ENCODE data around the gene PTMS.

DNA sequence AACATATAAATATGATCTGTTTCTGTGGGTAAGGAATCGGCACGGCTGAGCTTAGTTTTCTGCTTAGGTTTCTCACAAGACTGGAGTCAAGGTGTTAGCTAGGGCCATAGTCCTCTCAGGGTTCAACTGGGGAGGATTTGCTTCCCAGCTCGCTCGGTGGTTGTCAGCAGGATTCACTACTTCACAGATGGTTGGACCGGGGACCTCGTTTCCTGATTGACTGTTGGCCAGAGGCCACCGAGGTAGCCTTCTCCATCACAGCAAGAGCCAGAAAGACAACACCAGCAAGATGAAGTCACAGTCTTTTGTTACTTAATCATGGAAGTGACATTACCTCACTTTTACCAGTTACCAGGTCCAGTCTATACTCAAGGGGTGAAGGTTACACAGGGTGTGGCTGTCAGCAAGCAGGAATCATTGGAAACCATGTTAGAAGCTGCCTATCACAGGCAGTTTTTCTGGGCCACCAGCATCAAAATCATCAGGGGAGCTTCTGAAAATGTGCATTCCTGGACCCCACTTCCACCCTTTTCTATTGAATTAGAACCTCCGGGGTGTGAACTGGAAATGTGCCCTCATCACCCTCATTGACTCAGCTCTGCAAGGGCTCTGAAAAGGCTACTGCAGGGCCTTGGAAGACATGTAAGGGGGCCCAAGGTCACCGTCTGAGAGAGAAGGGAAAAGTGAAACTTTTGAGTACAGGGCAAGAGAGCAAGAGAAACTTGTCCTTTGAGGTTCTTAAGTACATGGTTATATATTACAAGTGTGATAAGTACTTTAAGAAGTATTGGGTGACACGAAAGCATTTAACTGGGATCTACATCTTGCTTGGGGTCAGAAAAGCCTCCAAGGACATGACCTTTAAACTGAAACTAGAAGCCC lies 31.4 kb upstream of the PTMS start:
- no peak for TF ChIP-seq POLR2A (IDR thresholded peaks at IDR 0.05; ENCODE audit: insufficient read depth in 1 of 2, low read depth in 2 of 2, low read length in 2 of 2)
- TF ChIP-seq, protein P1, sequence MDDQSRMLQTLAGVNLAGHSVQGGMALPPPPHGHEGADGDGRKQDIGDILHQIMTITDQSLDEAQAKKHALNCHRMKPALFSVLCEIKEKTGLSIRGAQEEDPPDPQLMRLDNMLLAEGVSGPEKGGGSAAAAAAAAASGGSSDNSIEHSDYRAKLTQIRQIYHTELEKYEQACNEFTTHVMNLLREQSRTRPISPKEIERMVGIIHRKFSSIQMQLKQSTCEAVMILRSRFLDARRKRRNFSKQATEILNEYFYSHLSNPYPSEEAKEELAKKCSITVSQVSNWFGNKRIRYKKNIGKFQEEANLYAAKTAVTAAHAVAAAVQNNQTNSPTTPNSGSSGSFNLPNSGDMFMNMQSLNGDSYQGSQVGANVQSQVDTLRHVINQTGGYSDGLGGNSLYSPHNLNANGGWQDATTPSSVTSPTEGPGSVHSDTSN (CRISPR knock-in tag; IDR thresholded peaks at IDR 0.05; ENCODE audit: borderline replicate concordance), result no peak
- no peak for TF ChIP-seq SNAPC2 (CRISPR knock-in tag; IDR thresholded peaks at IDR 0.05)
- TF ChIP-seq MTA3 (CRISPR knock-in tag; IDR thresholded peaks at IDR 0.05), result no peak
- TF ChIP-seq, protein P2, sequence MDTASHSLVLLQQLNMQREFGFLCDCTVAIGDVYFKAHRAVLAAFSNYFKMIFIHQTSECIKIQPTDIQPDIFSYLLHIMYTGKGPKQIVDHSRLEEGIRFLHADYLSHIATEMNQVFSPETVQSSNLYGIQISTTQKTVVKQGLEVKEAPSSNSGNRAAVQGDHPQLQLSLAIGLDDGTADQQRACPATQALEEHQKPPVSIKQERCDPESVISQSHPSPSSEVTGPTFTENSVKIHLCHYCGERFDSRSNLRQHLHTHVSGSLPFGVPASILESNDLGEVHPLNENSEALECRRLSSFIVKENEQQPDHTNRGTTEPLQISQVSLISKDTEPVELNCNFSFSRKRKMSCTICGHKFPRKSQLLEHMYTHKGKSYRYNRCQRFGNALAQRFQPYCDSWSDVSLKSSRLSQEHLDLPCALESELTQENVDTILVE (CRISPR knock-in tag; IDR thresholded peaks at IDR 0.05), result no peak
- no peak for TF ChIP-seq SOX5 (CRISPR knock-in tag; IDR thresholded peaks at IDR 0.05; ENCODE audit: borderline replicate concordance)
- TF ChIP-seq ZNF468 (CRISPR knock-in tag; IDR thresholded peaks at IDR 0.05), result no peak
- TF ChIP-seq, protein P3, sequence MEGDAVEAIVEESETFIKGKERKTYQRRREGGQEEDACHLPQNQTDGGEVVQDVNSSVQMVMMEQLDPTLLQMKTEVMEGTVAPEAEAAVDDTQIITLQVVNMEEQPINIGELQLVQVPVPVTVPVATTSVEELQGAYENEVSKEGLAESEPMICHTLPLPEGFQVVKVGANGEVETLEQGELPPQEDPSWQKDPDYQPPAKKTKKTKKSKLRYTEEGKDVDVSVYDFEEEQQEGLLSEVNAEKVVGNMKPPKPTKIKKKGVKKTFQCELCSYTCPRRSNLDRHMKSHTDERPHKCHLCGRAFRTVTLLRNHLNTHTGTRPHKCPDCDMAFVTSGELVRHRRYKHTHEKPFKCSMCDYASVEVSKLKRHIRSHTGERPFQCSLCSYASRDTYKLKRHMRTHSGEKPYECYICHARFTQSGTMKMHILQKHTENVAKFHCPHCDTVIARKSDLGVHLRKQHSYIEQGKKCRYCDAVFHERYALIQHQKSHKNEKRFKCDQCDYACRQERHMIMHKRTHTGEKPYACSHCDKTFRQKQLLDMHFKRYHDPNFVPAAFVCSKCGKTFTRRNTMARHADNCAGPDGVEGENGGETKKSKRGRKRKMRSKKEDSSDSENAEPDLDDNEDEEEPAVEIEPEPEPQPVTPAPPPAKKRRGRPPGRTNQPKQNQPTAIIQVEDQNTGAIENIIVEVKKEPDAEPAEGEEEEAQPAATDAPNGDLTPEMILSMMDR (CRISPR knock-in tag; IDR thresholded peaks at IDR 0.05), result no peak
- no peak for TF ChIP-seq SNAI1 (CRISPR knock-in tag; IDR thresholded peaks at IDR 0.05; ENCODE audit: borderline replicate concordance)

All from HepG2 (cell line).